Gastroesophageal sphincter (tissue), 3 donors: ENCODE results near the gene LOXHD1.

ENCODE experiments used
- POLR2A ChIP-seq, 2 donors: fragments of 450-650 bp; IDR thresholded peaks; one replicate each; pipeline ENCODE4 v1.6.1; 2017; ENCODE audit warnings: antibody characterized with exemption in 2 of 2, mild to moderate bottlenecking in 2 of 2, moderate library complexity in 1 of 2
- TF ChIP-seq, protein P1 (sequence below), 4 experiments: fragments of 200-600 bp in 2 of 4; fragments of 450-650 bp in 2 of 4; sonication (generic) in 1 of 4; IDR thresholded peaks; one replicate each; pipeline ENCODE4 v1.5.1; 2017 to 2019; ENCODE audit warnings: antibody characterized with exemption in 4 of 4, mild to moderate bottlenecking in 2 of 4, moderate library complexity in 2 of 4

DNA sequence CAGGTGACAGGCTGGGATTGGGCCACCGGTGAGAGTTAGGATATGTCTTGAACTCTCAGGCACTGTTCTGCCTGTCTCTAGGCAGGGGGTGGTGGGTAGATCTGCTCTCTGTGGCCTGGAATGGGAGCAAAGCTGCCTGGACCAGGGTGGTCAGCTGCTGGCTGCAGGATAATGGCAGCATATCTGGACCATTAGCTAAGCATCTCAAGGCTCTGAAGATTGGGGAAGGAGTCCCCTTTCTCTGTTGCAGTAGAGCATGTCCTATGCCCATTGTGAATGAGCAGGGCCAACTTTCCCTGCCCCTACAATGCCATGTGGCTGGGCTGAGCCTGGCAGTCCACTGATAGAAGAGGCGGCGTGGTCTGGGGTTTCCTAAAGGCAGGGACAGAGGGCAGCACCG, 34.6 kb downstream of the LOXHD1 start:
- TF ChIP-seq, protein P1, sequence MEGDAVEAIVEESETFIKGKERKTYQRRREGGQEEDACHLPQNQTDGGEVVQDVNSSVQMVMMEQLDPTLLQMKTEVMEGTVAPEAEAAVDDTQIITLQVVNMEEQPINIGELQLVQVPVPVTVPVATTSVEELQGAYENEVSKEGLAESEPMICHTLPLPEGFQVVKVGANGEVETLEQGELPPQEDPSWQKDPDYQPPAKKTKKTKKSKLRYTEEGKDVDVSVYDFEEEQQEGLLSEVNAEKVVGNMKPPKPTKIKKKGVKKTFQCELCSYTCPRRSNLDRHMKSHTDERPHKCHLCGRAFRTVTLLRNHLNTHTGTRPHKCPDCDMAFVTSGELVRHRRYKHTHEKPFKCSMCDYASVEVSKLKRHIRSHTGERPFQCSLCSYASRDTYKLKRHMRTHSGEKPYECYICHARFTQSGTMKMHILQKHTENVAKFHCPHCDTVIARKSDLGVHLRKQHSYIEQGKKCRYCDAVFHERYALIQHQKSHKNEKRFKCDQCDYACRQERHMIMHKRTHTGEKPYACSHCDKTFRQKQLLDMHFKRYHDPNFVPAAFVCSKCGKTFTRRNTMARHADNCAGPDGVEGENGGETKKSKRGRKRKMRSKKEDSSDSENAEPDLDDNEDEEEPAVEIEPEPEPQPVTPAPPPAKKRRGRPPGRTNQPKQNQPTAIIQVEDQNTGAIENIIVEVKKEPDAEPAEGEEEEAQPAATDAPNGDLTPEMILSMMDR (IDR thresholded peaks at IDR 0.05): no peak
- no peak for TF ChIP-seq POLR2A (IDR thresholded peaks at IDR 0.05)
